Naive B cell (primary cell): ENCODE measurements around the gene BICDL2. TPM values are rescaled to one million over a fixed set of nuclear protein-coding genes. Genes with fewer than 3 reads are reported as not detected.

ENCODE experiments used
- ATAC-seq, 2 donors: fragments of 150-1000 bp; cut with Tn5 transposase; 2 replicates each; pipeline ENCODE4 v1.10.0; 2021; ENCODE audit warnings: low read depth in 2 of 2, mild to moderate bottlenecking in 2 of 2, moderate library complexity in 2 of 2
- DNase-seq: peaks from one replicate; pipeline ENCODE4 v3.0.0; 2022
- H3K27ac Mint-ChIP-seq, 6 donors: one replicate each; pipeline ENCODE4 v1.8.0; 2020 to 2022; ENCODE audit warnings: mild to moderate bottlenecking in 6 of 6, mixed read lengths in 6 of 6, moderate library complexity in 5 of 6, inconsistent platforms in 2 of 6
- H3K27me3 Mint-ChIP-seq, 3 donors: one replicate each; pipeline ENCODE4 v1.8.0; 2021 to 2022; ENCODE audit warnings: mixed read lengths in 3 of 3, mild to moderate bottlenecking in 1 of 3
- H3K36me3 Mint-ChIP-seq, 2 donors: one replicate each; pipeline ENCODE4 v1.8.0; 2020 to 2022; ENCODE audit warnings: mixed read lengths in 2 of 2, inconsistent platforms in 1 of 2, mild to moderate bottlenecking in 1 of 2
- H3K4me1 Mint-ChIP-seq, 3 donors: one replicate each; pipeline ENCODE4 v1.8.0; 2020 to 2022; ENCODE audit warnings: mixed read lengths in 3 of 3, inconsistent platforms in 1 of 3, mild to moderate bottlenecking in 1 of 3, moderate library complexity in 1 of 3
- H3K4me3 Mint-ChIP-seq, 8 donors: one replicate each; pipeline ENCODE4 v1.8.0; 2020 to 2022; ENCODE audit warnings: mild to moderate bottlenecking in 8 of 8, mixed read lengths in 8 of 8, moderate library complexity in 8 of 8, inconsistent platforms in 2 of 8
- H3K9me3 Mint-ChIP-seq, 7 donors: one replicate each; pipeline ENCODE4 v1.8.0; 2020 to 2022; ENCODE audit warnings: mixed read lengths in 7 of 7, mild to moderate bottlenecking in 5 of 7, inconsistent platforms in 2 of 7, moderate library complexity in 1 of 7
- polyA plus RNA-seq, 6 donors: library from polyadenylated mRNA; unstranded; fragments of 300-500 nt; fragmentation: Illumina TruSeq; gene quantifications; one replicate each; pipeline ENCODE4 v1.2.3, GENCODE V29; 2021; ENCODE audit warnings: low read depth in 6 of 6

The BICDL2 gene
- polyA plus RNA-seq, 6 donors from 2014 or later: not detected

GRCh38 chr16:3051009-3051408 lies 14.3 kb upstream of the BICDL2 start:
- Mint-ChIP-seq H3K27ac (no peak overlapping the region), H3K27me3 (peaks cover 6 to 32% (median 16%) of the 10 kb centered on the region in 3 donors), H3K36me3 (no peaks in the 10 kb centered on the region), H3K9me3 (no peaks in the 10 kb centered on the region), H3K4me3 (no peak overlapping the region), H3K4me1 (peaks cover 15 to 24% (median 16%) of the 10 kb centered on the region in 3 donors)
- DNase-seq: no peak
- no peak for ATAC-seq

- Mint-ChIP-seq H3K36me3 (no peaks in the 10 kb centered on the region), H3K9me3 (no peaks in the 10 kb centered on the region), H3K27me3 (peaks cover 6 to 34% (median 16%) of the 10 kb centered on the region in 3 donors), H3K4me1 (peaks cover 16 to 20% (median 16%) of the 10 kb centered on the region in 3 donors), H3K4me3 (no peak overlapping the region), H3K27ac (no peak overlapping the region)
- ATAC-seq (no peak), DNase-seq (no peak)
These were observed 13.7 kb upstream of the BICDL2 start for GRCh38 chr16:3050487-3050886.

- Mint-ChIP-seq H3K4me3 (no peak overlapping the region), H3K27ac (no peak overlapping the region), H3K36me3 (no peaks in the 10 kb centered on the region), H3K9me3 (peaks cover 0 to 2% (median 0%) of the 10 kb centered on the region in 7 donors), H3K27me3 (peaks cover 6 to 39% (median 18%) of the 10 kb centered on the region in 3 donors), H3K4me1 (peaks cover 13 to 19% (median 16%) of the 10 kb centered on the region in 3 donors)
- ATAC-seq: no peak
- no peak for DNase-seq
These were observed 13.3 kb upstream of the BICDL2 start for GRCh38 chr16:3049921-3050481.

GRCh38 chr16:3047387-3047720 lies 10.6 kb upstream of the BICDL2 start:
- peak overlapping the region in 7 of 8 donors; percentile 35 to 81 (median 72) for H3K4me3 Mint-ChIP-seq

GRCh38 chr16:3046641-3047386 lies 10.1 kb upstream of the BICDL2 start:
- Mint-ChIP-seq H3K27me3 (peaks cover 19 to 65% (median 36%) of the 10 kb centered on the region in 3 donors), H3K27ac (no peak overlapping the region), H3K4me1 (peaks cover 6 to 19% (median 15%) of the 10 kb centered on the region in 3 donors), H3K4me3 (peak overlapping the region; percentile 35 to 78 (median 68)), H3K9me3 (peaks cover 0 to 2% (median 0%) of the 10 kb centered on the region in 7 donors), H3K36me3 (no peaks in the 10 kb centered on the region)
- ATAC-seq (peak in 1 of 2 donors; percentile 16), DNase-seq (no peak)

More at GRCh38 chr16:3047387-3047720, 10.6 kb upstream of the BICDL2 start:
- ATAC-seq: no peak
- Mint-ChIP-seq H3K27me3 (peaks cover 19 to 65% (median 36%) of the 10 kb centered on the region in 3 donors), H3K4me1 (peaks cover 6 to 19% (median 15%) of the 10 kb centered on the region in 3 donors), H3K36me3 (no peaks in the 10 kb centered on the region), H3K27ac (no peak overlapping the region), H3K9me3 (peaks cover 0 to 2% (median 0%) of the 10 kb centered on the region in 7 donors)
- DNase-seq: no peak

GRCh38 chr16:3045758-3046640 lies 9.3 kb upstream of the BICDL2 start, which contains the start of gene MMP25:
Gene MMP25 (plus strand): TSS chr16:3046561. CDS start chr16:3046918, 357 bp downstream.
- Mint-ChIP-seq H3K9me3 (peaks cover 0 to 2% (median 0%) of the 10 kb centered on the region in 7 donors), H3K4me1 (peaks cover 6 to 19% (median 15%) of the 10 kb centered on the region in 3 donors), H3K4me3 (peak within 1 kb of the TSS; percentile 69 to 89 (median 79)), H3K27ac (peak within 1 kb of the TSS in 1 of 6 donors; percentile 6), H3K36me3 (no peaks in the 10 kb centered on the region), H3K27me3 (peaks cover 19 to 69% (median 36%) of the 10 kb centered on the region in 3 donors)
- peak; percentile 58 for DNase-seq
- peak; percentile 92 to 93 for ATAC-seq

- H3K27me3 Mint-ChIP-seq: peaks cover 26 to 78% (median 45%) of the 10 kb centered on the region in 3 donors
- DNase-seq: no peak
- H3K4me3 Mint-ChIP-seq: peak overlapping the region; percentile 52 to 89 (median 78)
- H3K36me3 Mint-ChIP-seq: no peaks in the 10 kb centered on the region
- peaks cover 0 to 2% (median 0%) of the 10 kb centered on the region in 7 donors for H3K9me3 Mint-ChIP-seq
- ATAC-seq: no peak
- H3K4me1 Mint-ChIP-seq: peaks cover 6 to 19% (median 15%) of the 10 kb centered on the region in 3 donors
- peak overlapping the region in 1 of 6 donors; percentile 72 for H3K27ac Mint-ChIP-seq
These were observed 8.0 kb upstream of the BICDL2 start for GRCh38 chr16:3044708-3045107.

GRCh38 chr16:3042376-3042775 lies 5.6 kb upstream of the BICDL2 start:
- H3K4me3 Mint-ChIP-seq: no peak overlapping the region
- H3K4me1 Mint-ChIP-seq: peaks cover 6 to 19% (median 12%) of the 10 kb centered on the region in 3 donors
- H3K27me3 Mint-ChIP-seq: peaks cover 35 to 80% (median 51%) of the 10 kb centered on the region in 3 donors
- H3K36me3 Mint-ChIP-seq: no peaks in the 10 kb centered on the region
- DNase-seq (no peak), ATAC-seq (no peak)
- no peak overlapping the region for H3K27ac Mint-ChIP-seq
- peaks cover 0 to 2% (median 0%) of the 10 kb centered on the region in 7 donors for H3K9me3 Mint-ChIP-seq

- DNase-seq (no peak), ATAC-seq (no peak)
- H3K9me3 Mint-ChIP-seq: no peaks in the 10 kb centered on the region
- peaks cover 42 to 82% (median 61%) of the 10 kb centered on the region in 3 donors for H3K27me3 Mint-ChIP-seq
- H3K4me3 Mint-ChIP-seq: no peak overlapping the region
- no peaks in the 10 kb centered on the region for H3K36me3 Mint-ChIP-seq
- H3K4me1 Mint-ChIP-seq: peaks cover 10 to 16% (median 10%) of the 10 kb centered on the region in 3 donors
- no peak overlapping the region for H3K27ac Mint-ChIP-seq
These were observed 2.2 kb upstream of the BICDL2 start for GRCh38 chr16:3038896-3039295.

- ATAC-seq (no peak), DNase-seq (no peak)
- Mint-ChIP-seq H3K4me3 (peak overlapping the region in 1 of 8 donors; percentile 5), H3K36me3 (no peaks in the 10 kb centered on the region), H3K4me1 (peaks cover 10 to 16% (median 15%) of the 10 kb centered on the region in 3 donors), H3K27ac (no peak overlapping the region), H3K27me3 (peaks cover 46 to 82% (median 61%) of the 10 kb centered on the region in 3 donors), H3K9me3 (no peaks in the 10 kb centered on the region)
These were observed 1.5 kb upstream of the BICDL2 start for GRCh38 chr16:3038256-3038655.

GRCh38 chr16:3035972-3036725 lies 595 bp downstream of the BICDL2 start:
- ATAC-seq (peak in 1 of 2 donors; percentile 13), DNase-seq (no peak)
- peaks cover 61 to 92% (median 82%) of the 10 kb centered on the region in 3 donors for H3K27me3 Mint-ChIP-seq
- no peaks in the 10 kb centered on the region for H3K9me3 Mint-ChIP-seq
- peak overlapping the region in 5 of 8 donors; percentile 11 to 49 (median 39) for H3K4me3 Mint-ChIP-seq
- H3K4me1 Mint-ChIP-seq: peaks cover 13 to 16% (median 15%) of the 10 kb centered on the region in 3 donors
- H3K36me3 Mint-ChIP-seq: no peaks in the 10 kb centered on the region
- peak overlapping the region in 2 of 6 donors; percentile 31 to 44 for H3K27ac Mint-ChIP-seq

- H3K27ac Mint-ChIP-seq: peak overlapping the region in 1 of 6 donors; percentile 31
- H3K4me1 Mint-ChIP-seq: peaks cover 13 to 16% (median 15%) of the 10 kb centered on the region in 3 donors
- peak overlapping the region in 5 of 8 donors; percentile 11 to 49 (median 39) for H3K4me3 Mint-ChIP-seq
- DNase-seq (no peak), ATAC-seq (no peak)
- no peaks in the 10 kb centered on the region for H3K36me3 Mint-ChIP-seq
- H3K9me3 Mint-ChIP-seq: no peaks in the 10 kb centered on the region
- H3K27me3 Mint-ChIP-seq: peaks cover 61 to 92% (median 85%) of the 10 kb centered on the region in 3 donors
These were observed 1.3 kb downstream of the BICDL2 start for GRCh38 chr16:3035289-3035971.
